AG08395 (cell line): ENCODE data around the gene ORM1.
A peak's percentile ranks its signal among the peaks of the same experiment; 100 is the strongest.

Experiments used
- DNase-seq: peaks from one replicate; pipeline ENCODE4 v3.0.0; 2012; ENCODE audit warnings: mixed read lengths, low spot score

Gene ORM1

DNA sequence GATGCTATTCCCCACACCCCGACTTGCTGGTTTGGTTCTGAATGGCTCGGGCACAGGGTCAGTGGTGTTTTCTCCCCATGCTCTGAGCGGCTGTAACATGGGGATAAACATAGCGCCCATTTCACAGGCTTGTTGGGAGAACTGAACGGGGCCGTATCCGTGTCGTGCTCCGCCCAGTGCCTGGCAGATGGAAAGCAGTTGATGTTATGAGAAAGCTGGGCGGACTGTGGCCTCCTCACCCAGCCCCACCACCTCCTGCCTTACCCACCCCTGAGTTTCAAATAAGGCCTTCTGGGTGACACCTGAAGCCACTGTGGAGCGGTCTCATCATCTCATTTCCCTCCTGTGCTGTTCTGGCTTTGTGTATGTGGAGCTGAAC lies 21.3 kb downstream of the ORM1 start:
- DNase-seq: no peak

DNA sequence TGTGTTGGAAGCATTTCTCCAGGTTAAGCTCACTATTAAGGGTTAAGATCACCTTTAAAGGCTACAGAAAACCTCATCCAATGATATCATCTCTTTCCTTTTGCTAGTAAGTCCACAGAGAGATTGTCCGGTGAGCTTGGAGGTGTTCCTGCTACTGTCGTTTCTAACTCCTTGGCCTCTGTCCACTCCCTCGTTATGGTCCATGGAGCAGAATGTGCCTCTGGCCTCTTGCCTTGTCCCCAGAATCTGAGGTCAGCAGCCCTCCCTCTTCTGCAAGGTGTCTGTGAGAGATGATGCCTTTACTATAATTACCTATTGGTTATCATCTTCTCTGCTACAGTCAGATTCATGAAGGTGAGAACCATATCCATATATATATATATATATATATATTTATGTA lies 21.8 kb downstream of the ORM1 start:
- DNase-seq: no peak

DNA sequence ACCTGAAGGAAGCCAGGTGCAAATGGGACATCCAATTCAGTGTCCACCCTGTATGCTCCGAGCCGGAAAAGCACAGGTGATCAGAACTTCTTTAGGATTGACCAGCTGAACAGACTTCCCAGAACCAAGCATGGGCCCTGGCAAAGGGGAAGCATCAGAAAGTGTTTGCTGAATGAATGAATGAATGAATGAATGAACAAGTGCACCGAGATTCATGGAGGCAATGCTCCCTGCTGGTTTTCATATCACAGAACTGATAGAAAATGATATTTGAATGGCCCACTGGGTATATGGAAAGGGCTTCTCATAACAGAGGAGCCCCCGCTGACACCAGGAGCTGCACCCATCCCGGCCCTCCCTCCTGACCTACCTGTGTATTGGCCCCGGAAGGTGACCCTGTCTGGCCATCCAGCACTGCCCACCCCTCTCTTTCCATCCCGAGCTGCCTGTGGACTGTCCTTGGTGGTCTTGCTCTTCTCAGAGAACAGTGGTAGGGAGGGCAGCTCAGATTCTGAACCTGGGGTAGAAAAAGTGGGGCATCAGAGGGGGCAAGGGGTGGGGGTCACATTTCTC lies 22.7 kb downstream of the ORM1 start:
- DNase-seq: no peak

DNA sequence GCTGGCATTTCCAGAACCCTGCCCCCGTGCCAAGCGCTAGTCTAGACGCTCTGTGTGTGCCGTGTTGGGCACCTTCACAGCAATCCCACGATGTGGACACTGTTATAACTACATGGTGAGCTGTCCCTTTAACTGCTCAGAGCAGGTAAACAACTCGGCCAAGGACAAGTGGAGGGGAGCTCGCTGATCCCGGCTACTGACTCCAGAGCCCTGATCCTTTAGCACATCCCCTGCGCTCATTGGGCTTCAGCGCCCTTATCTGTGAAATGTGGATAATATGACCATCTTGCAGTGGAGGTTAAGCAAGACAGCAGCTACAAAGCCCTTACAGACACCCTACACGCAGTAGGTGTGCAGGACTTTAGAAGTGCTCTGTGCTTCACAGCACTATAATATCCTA lies 23.2 kb downstream of the ORM1 start:
- no peak for DNase-seq

DNA sequence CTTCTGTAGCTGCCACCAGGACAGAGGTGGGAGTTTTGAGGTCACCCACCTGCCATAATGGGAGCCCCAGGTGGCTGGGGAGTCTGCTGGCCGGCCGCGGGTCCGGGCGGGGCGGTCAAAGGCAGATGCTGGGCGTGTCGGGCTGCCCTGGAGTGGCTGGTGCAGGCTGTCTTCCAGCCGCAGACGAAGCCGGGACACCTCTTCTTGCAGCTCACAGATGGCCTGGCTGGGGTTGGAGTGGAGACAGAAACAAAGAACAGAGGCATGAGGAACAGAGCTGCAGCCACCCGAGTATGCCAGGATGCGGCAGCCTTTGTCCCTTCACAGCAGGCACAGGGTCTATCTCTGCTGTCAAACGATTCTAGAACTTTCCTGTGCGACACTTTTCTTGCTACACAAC lies 24.8 kb downstream of the ORM1 start:
- DNase-seq: no peak

DNA sequence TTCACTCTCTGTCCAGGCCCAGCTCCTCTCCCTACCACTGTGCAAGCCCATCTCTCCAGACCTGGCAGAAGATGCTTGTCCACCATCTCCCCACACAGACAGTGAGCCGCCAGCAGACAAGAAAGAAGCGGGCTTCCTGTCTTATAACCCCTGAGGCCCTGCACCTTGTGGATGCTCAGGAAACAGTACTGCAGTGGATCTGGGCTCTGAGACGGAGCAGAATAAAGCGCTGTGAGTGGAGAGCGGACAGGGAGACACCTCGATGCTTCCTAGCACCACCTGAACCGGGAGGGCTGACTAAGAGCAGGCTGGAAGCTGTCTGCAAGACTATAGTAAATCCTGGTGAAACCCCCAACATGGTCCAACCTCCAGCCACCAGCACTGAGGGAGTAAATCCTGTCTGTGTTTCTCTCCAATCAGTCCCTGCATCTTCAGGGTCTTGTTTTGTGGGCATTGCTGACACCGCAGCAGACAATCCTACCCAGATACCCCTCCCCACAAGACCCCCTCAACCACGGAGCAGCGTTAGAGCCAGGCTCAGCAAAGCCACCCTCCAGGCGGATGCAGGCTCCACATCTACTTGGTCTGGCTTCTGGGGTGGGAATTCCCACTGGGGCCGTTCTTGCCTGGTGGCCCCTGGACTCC lies 25.5 kb downstream of the ORM1 start:
- no peak for DNase-seq

DNA sequence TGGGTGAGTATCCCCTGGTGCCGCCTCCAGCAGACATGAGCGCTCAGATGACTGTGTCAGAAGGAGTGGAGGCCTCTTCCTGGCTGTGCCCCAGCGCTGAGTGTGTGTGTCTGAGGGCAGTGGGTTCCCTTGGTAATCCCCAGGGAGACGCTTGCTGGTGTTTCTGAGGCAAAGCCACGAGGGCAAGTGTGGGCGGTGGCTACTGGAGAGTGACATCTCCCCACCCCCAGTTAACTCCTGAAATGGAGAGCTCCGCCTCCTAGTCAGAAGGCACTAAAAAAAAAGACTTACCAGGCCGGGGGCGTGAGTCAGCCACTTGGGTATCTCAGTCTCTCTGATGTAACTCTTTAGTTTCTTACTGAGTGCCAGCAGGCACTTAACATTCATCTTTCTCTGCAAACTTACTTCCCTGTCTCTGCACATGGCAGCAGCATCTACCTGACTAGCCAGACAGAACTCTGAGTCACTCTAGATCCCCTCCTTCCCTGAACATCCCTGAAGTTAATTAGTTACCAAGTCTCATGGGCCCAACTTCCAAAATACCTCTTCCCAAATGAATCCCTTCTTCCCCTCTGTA lies 26.1 kb downstream of the ORM1 start:
- peak; percentile 94 for DNase-seq

DNA sequence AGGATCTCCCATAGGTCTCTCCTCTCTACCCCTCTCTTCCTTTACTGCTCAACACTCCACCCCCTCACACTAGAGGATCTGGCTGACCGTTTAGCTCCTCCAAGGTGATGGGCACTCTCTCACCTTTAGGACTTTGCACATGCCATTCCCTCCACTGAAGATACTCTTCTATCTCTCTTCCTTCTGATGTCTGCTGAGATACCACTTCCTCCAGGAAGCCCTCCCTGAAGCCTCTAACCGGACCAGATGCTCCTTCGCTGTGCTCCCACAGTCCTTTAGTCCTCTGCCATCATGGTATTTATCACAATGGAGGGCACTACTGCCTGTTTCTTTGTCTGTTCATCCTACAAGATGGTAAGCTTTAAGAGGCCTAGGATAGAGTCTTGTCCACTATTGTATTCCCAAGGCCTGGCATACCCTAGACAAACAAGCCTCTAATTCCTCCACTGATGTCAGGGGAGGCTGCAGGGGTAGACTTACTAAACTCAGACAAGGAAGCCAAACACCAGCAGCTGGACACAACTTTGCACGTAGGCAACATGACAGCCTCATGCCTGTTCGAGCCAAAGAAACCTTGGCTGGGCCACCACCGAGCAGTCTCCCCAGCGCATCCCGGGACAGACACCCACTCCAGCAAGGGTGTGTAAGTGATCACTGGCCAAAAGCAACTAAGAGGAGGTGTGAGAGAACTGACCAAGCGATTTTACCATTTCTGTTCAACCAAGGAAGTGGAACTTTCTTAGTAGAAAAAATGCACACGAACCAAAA lies 27.0 kb downstream of the ORM1 start:
- DNase-seq: no peak

DNA sequence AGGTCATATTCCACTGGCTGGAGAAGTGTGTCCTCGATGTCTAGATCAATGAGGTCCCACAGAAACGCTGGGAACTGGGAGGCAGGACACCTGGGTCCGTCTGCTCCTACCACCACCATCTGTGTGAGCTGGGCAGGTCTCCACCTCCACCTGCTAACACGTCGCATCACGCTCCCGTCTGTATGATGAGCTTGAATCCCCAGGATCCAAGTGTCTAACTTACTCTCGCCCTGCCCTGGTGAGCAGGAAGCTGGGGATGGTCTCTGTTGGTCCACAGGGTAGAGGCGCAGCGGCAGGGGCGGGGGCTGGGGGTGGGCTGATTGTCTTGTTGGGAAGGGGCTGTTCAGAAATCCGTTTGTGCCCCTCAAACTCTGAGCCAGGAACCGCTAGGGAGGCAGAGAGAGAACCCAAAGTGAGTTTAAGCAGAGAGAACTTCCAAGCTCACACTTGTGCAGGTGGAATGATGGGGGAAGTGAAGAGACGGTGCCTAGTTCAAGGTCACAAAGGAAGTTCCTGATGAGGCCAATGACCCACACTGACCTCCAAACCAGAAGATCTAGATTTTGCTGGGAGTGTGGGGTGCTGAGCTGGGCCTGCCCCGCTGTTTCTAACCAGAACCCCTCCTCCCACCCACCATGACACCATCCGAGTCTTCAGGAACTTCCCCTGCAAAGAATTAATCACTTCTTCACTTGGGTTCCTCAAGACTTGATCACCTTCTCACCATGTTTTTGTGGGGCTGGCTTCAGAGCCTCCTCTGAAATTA lies 27.9 kb downstream of the ORM1 start:
- no peak for DNase-seq

DNA sequence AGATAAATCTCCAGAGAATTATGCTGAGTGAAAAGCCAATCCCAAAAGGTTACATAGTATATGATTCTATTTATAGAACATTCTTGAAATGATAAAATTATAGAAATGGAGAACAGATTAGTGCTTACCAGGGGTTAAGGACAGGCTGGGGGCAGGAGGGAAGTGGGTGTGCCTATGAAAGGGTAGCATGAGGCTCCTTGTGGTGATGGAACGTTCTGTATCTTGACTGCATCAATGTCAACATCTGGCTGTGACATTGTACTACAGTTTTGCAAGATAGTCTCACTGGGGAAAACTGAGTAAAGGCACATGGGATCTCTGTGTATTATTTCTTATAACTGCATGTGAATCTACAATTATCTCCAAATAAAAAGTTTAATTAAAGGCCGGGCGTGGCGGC lies 29.0 kb downstream of the ORM1 start:
- DNase-seq: no peak

DNA sequence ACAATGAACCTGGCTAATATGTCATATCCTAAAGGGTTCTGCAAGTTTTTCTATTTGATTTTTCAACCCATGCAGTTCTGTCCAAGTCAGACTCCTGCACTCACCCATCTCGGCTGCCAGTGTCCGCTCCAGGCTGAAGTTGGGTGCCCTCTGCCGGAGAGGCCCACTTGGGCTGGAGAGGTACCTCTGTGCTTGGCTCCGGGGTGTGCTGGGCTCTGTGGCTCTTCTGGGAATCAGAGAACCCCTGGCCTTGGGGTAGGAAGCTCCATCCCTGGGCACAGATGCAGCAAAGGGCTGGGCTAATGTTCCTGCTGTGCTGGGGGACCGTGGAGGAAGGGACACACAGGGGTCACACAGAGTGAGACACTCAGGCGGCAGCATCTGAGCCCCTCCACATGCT lies 32.9 kb downstream of the ORM1 start:
- DNase-seq: no peak

DNA sequence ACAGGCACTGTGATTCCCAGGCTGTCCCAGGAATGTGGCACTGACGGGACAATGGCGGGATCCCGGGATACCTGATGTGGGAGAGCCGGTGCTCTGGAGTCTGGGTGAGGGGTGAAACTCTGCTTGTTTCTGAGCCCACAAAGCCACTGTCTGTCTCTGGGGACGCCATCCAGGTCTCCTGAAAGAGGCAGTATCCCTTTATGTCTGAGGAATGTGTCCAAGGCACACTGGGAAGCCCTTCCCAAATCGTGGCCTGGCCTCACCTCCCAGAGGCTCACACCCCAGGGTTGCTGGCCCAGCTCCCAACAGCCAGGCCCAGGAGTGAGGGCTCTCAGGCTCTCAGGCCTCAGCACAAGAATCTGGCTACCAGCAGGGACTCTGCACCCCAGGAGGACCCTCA lies 33.9 kb downstream of the ORM1 start:
- DNase-seq: no peak

DNA sequence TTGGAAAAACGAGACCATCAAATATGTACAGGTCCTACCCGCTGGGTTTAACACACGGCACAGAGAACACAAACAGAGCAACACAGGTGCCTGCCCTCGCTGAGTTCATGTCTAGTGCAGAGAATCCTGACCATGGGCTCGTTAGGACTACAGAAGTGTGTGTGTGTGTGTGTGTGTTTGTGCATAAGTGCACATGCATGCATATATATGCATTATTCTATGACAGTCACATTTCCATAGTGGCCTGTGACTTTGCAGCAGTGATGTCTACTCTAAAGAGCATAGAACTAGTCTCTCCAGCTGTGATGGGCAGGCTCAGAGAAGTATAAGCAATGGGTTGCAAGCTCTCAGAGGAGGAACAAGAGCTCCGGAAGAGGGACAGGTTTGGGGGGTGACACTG lies 34.5 kb downstream of the ORM1 start:
- DNase-seq: no peak

DNA sequence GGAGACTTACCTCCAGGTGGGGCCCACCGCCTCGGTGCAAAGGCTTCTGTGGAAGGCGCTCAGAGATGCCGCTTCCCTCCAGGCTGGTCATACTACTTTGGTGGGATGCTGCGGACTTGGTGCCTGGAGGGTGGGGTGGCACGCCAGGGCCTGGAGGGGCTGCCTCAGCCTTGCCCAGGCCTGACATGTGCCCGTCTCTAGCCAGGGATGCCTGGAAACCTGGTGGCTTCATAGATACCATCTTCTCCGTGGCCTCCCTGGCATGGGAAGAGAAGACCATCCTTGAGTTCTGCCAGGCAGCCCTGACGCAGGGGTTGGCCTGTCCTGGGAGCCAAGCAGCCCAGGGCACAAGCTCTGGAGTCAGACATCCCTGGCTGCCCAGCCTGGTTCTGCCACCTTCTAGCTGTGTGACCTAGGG lies 35.0 kb downstream of the ORM1 start:
- DNase-seq: no peak

DNA sequence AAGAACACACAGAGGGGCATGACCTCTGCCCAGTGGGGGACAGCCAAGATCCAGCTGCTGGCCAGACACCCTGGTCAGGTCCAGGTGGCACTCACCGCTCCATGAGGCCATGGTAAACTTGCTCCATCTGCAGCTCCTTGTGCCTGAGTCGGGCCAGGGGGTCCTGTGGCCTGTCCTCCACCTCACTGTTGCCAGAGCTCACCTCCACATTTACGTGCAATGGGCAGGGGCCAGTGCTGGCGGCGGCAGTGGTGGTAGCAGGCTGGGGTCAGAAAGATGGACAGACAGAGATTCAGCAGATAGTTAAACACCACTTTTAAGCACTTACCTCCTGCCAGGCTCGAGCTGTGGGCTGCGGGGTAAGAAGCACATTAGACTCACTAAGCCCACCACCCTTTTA lies 36.9 kb downstream of the ORM1 start:
- no peak for DNase-seq

DNA sequence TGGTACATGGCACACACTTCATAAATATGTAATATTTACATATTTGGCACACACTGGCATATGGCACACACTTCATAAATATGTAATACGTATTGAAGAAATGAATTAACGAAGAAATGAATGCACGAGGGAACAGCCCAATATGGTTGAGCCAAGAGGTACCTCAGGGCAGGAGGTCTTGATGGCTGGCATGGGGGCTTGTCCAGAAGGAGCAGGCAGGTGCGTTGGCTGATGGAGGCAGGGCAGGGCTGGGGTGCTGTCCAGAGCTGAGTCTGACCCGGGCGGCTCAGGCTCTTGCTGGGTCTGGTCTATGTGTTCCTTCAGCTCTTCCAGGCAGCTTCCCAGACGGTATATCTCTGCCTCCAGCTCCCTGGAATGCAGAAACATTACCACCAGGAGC lies 38.6 kb downstream of the ORM1 start:
- no peak for DNase-seq

DNA sequence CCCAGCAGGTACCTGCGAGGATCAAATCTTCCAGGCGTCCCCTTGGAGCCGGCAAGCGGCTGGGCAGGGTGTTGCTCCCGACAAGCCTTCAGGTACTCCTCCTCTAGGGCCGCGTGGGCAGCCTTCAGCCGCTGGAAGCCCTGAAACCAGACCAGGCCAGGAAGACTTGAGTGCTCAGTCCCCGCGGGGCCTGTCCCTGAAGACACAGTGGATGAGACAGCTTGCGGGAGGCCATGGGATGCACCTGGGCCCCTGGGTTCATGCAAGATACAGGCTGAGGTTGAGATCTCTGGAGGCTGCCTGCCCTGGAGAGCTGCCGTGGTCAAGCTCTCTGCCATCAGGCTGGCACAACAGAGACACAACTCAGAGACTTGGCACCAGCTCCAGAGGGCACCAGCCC lies 39.5 kb downstream of the ORM1 start:
- DNase-seq: no peak

DNA sequence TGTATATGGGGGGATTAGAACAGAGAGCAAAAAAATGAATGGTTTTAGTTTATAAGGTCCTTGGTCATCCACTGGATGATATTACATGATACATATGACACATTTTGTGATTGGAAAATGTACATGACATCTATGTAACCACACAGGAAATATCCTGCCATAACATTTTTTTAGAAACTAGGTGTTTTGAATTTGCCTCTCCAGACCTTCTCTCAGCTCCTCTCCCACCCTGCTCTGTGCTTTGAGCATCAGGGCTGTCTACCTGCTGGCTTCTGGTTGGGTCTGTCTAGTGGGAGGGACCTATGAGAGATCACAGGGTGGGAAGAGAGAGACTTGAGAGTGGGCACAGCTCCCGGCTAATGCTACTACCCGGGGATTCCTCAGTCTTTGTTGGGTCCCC lies 40.5 kb downstream of the ORM1 start:
- DNase-seq: no peak

DNA sequence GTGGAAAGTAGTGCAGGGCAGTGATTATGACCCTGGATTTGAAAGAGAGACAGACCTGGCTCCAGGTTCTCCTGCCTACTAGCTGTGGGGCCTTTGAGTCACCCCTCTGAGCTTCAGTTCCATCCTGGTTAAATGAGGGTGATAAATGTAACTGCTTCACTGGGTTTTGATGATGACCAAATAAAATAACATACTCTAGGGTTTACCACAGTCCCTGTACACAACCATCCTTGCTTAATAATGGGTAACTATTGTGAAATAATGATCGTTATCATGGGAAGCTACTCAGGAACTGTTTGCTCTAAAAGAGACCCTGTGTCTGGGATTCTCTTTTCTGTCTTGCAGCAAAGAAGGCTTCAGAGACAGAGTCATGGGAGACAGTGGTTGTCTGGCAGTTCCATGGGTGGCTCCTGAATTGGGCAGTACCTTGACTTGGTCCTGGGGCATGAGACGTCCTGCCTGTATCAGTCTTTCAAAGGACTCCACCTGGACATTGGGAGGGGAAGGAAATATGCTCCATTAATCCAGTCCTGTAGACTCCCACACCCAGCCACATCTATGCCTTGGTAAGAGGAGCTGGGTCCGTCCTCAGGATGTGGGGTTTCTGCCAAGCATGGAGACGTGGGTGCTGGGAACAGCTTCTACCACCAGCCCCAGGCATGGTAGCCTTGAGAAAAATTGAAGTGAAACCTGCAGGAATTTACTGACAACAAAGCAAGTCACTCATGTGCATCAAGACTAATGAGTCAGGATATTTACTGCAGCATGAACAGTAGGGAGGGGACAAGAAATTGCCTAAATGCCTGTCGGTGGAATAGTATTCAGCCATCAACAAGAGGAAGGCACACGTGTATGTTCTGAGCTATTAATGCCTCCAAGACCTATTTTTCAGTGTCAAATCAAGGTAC lies 41.5 kb downstream of the ORM1 start:
- peak; percentile 77 for DNase-seq

DNA sequence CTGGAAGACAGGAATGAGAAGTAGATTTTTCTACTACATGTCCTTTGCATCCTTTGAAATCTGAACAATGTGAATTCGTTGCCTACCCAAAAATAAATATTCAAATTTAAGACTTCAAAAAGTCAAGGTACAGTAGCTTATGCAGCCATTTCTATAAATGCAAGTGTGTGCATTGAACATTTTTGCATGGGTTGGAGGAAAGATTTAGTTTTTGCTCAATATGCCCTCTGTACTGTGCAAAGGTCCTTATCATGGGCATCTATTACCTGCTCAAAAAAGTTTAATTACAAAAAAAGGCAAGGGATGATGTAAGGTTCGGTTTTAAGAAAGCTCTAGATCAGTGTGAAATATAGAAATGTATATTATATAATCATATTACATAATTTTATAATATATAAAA lies 42.3 kb downstream of the ORM1 start:
- no peak for DNase-seq

DNA sequence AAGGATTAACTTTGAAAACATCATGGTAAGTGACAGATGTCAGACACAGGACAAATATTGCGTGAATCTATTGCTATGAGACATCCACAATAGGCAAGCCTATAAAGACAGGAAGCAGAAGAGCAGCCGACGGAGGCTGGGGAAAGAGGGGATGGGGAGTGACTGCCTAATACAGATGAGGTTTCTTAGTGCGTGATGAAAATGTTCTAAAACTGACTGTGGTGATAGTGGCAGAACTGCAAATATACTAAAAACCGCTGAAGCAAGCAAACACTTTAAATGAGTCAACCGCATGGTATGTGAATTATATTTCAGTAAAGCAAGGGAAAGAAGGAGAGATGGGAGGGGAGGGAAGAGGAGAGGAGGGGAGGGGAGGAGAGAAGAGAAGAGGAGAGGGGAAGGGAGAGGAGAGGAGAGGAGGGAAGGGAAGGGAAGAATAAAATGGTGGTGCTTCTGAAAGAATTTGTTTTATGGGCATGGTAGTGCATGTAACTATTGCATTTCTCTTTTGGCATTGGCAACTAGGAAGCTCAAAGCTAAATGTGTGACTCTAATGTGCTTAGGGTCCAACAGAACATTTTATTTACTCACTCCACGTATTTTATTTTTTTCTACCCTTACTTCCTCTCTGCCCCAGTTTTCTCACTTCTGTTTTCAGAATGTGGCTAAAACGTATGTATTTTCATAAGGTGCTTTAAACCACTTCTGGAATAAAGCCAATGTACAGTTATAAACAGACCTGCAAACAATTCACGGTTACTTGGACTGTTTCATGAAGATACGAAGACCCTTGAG lies 43.6 kb downstream of the ORM1 start:
- peak; percentile 84 for DNase-seq
